Measurements from ENCODE around the gene HMOX1.

Gene HMOX1, protein sequence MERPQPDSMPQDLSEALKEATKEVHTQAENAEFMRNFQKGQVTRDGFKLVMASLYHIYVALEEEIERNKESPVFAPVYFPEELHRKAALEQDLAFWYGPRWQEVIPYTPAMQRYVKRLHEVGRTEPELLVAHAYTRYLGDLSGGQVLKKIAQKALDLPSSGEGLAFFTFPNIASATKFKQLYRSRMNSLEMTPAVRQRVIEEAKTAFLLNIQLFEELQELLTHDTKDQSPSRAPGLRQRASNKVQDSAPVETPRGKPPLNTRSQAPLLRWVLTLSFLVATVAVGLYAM

GRCh38 chr22:35380537-35381423 lies at the start of gene HMOX1:
Gene HMOX1, plus strand, starts transcription at chr22:35381096. Its CDS starts 78 bp downstream, at chr22:35381174.
- Histone ChIP-seq H3K4me3 (ENCODE audit: low read depth in 1 of 2, low read length in 2 of 2) (peak within 1 kb of the TSS; percentile 75 to 77), H3K4me1 (ENCODE audit: control insufficient read depth in 1 of 2, insufficient read depth in 2 of 2, low read length in 2 of 2) (peaks cover 56 to 70% of the 10 kb centered on the region in 2 donors), H3K36me3 (ENCODE audit: control insufficient read depth in 1 of 2, insufficient read depth in 2 of 2, low read length in 2 of 2) (no peaks in the 10 kb centered on the region), H3K27me3 (ENCODE audit: control insufficient read depth in 1 of 2, insufficient read depth in 2 of 2, low read length in 2 of 2) (no peaks in the 10 kb centered on the region), H3K9me3 (ENCODE audit: control insufficient read depth in 1 of 2, low read length in 2 of 2) (no peaks in the 10 kb centered on the region), H3K9ac (ENCODE audit: low read depth in 1 of 2, low read length in 2 of 2) (peak within 1 kb of the TSS; percentile 77 to 80), H3K27ac (ENCODE audit: low read depth, low read length) (peak within 1 kb of the TSS; percentile 59)

- Histone ChIP-seq H3K4me3 (ENCODE audit: low read depth in 1 of 2, low read length in 2 of 2) (no peak overlapping the region), H3K9me3 (ENCODE audit: control insufficient read depth in 1 of 2, low read length in 2 of 2) (no peaks in the 10 kb centered on the region), H3K27ac (ENCODE audit: low read depth, low read length) (no peak overlapping the region), H3K4me1 (ENCODE audit: control insufficient read depth in 1 of 2, insufficient read depth in 2 of 2, low read length in 2 of 2) (peaks cover 6 to 7% of the 10 kb centered on the region in 2 donors), H3K9ac (ENCODE audit: low read depth in 1 of 2, low read length in 2 of 2) (no peak overlapping the region), H3K27me3 (ENCODE audit: control insufficient read depth in 1 of 2, insufficient read depth in 2 of 2, low read length in 2 of 2) (no peaks in the 10 kb centered on the region), H3K36me3 (ENCODE audit: control insufficient read depth in 1 of 2, insufficient read depth in 2 of 2, low read length in 2 of 2) (peaks cover 44 to 75% of the 10 kb centered on the region in 2 donors)
These were observed 48.6 kb upstream of the HMOX1 start for GRCh38 chr22:35332278-35332677.

DNA sequence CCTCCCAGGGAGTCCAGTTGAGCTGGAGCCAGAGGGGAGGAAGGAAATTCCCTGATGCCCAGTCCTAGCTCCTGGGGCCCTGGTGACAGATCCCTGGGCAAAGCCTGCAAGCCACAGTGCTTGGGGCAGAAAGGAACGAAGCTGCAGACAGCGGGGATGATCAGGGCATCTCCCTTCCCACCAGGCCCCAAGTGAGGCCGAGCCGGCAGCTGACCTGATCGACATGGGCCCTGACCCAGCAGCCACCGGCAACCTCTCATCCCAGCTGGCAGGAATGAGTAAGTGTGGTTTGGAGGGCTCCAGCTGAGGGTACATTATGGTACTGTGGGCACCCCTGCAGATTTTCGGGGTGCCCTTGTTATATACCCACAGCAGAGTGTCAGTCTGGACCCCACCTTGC lies 47.7 kb upstream of the HMOX1 start:
- no peaks in the 10 kb centered on the region for H3K9me3 ChIP-seq (ENCODE audit: control insufficient read depth in 1 of 2, low read length in 2 of 2)
- H3K4me3 ChIP-seq (ENCODE audit: low read depth in 1 of 2, low read length in 2 of 2): no peak overlapping the region
- H3K27me3 ChIP-seq (ENCODE audit: control insufficient read depth in 1 of 2, insufficient read depth in 2 of 2, low read length in 2 of 2): no peaks in the 10 kb centered on the region
- H3K27ac ChIP-seq (ENCODE audit: low read depth, low read length): no peak overlapping the region
- H3K4me1 ChIP-seq (ENCODE audit: control insufficient read depth in 1 of 2, insufficient read depth in 2 of 2, low read length in 2 of 2): peaks cover 6 to 7% of the 10 kb centered on the region in 2 donors
- no peak overlapping the region for H3K9ac ChIP-seq (ENCODE audit: low read depth in 1 of 2, low read length in 2 of 2)
- peaks cover 43 to 75% of the 10 kb centered on the region in 2 donors for H3K36me3 ChIP-seq (ENCODE audit: control insufficient read depth in 1 of 2, insufficient read depth in 2 of 2, low read length in 2 of 2)

DNA sequence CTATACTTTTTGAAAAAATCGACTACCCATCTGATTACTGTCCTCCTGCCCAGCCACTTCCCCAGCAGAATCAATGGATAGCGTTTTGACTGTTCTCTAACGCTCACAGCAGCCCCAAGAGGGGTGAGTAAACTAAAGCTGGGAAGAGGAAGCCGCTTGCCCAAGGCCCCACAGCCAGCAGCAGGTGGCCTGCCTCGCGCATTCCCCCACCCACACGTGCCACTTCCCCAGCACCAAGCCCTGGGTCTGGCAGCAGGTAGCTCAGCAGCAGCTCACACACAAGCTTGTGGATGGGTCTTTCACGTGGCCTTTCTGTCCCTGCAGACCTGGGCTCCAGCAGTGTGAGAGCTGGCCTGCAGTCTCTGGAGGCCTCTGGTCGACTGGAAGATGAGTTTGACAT lies 46.9 kb upstream of the HMOX1 start:
- Histone ChIP-seq H3K36me3 (ENCODE audit: control insufficient read depth in 1 of 2, insufficient read depth in 2 of 2, low read length in 2 of 2) (peaks cover 44 to 76% of the 10 kb centered on the region in 2 donors), H3K27me3 (ENCODE audit: control insufficient read depth in 1 of 2, insufficient read depth in 2 of 2, low read length in 2 of 2) (no peaks in the 10 kb centered on the region), H3K9ac (ENCODE audit: low read depth in 1 of 2, low read length in 2 of 2) (no peak overlapping the region), H3K4me3 (ENCODE audit: low read depth in 1 of 2, low read length in 2 of 2) (no peak overlapping the region), H3K27ac (ENCODE audit: low read depth, low read length) (no peak overlapping the region), H3K4me1 (ENCODE audit: control insufficient read depth in 1 of 2, insufficient read depth in 2 of 2, low read length in 2 of 2) (peaks cover 6 to 7% of the 10 kb centered on the region in 2 donors), H3K9me3 (ENCODE audit: control insufficient read depth in 1 of 2, low read length in 2 of 2) (no peaks in the 10 kb centered on the region)

- peaks cover 1 to 3% of the 10 kb centered on the region in 2 donors for H3K4me1 ChIP-seq (ENCODE audit: control insufficient read depth in 1 of 2, insufficient read depth in 2 of 2, low read length in 2 of 2)
- H3K9ac ChIP-seq (ENCODE audit: low read depth in 1 of 2, low read length in 2 of 2): no peak overlapping the region
- H3K36me3 ChIP-seq (ENCODE audit: control insufficient read depth in 1 of 2, insufficient read depth in 2 of 2, low read length in 2 of 2): peaks cover 40 to 79% of the 10 kb centered on the region in 2 donors
- no peak overlapping the region for H3K4me3 ChIP-seq (ENCODE audit: low read depth in 1 of 2, low read length in 2 of 2)
- H3K27ac ChIP-seq (ENCODE audit: low read depth, low read length): no peak overlapping the region
- H3K27me3 ChIP-seq (ENCODE audit: control insufficient read depth in 1 of 2, insufficient read depth in 2 of 2, low read length in 2 of 2): no peaks in the 10 kb centered on the region
- no peaks in the 10 kb centered on the region for H3K9me3 ChIP-seq (ENCODE audit: control insufficient read depth in 1 of 2, low read length in 2 of 2)
These were observed 45.4 kb upstream of the HMOX1 start for GRCh38 chr22:35335468-35335867.

DNA sequence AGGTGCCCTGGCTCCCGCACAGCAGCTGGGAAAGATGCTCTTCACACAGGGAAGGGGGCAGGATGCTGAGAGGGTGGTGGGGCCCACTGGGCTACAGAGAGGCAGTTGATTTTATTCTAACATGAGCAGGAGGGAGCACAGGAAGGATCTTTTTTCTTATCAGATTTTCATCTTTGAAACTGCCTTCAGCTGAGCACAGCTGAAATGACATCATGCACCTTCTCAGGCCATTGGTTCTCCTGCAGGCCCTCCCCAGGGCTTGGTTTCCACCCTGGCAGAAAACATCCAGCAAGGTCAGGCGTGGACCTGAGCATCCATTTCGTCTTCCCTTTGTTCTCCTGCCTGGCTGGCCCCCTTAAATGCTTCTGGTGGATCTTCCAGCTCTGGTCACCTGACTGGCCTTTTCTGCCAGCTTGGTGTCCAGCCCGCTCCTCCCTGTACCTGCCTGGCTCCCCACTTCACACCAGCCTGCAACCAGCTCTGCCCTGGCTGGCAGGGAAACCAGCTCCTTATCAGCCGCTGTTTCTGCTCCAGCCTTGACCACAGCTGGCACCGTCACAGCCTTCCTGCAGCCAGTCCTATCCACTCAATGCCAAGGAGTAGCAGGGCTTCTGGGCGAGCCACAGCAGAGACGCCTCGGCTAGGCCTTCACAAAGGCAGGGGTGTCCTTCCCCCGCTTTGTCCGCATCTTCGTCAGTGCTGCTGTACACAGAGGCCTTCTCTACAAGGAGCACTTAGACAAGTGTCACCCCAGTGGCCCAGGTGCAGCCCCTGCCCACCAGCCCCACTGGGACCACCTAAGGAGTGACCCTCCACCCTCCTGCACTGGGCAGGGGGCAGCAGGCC lies 44.7 kb upstream of the HMOX1 start:
- Histone ChIP-seq H3K27me3 (ENCODE audit: control insufficient read depth in 1 of 2, insufficient read depth in 2 of 2, low read length in 2 of 2) (no peaks in the 10 kb centered on the region), H3K36me3 (ENCODE audit: control insufficient read depth in 1 of 2, insufficient read depth in 2 of 2, low read length in 2 of 2) (peaks cover 45 to 83% of the 10 kb centered on the region in 2 donors), H3K4me3 (ENCODE audit: low read depth in 1 of 2, low read length in 2 of 2) (no peak overlapping the region), H3K9me3 (ENCODE audit: control insufficient read depth in 1 of 2, low read length in 2 of 2) (no peaks in the 10 kb centered on the region), H3K4me1 (ENCODE audit: control insufficient read depth in 1 of 2, insufficient read depth in 2 of 2, low read length in 2 of 2) (no peaks in the 10 kb centered on the region), H3K27ac (ENCODE audit: low read depth, low read length) (no peak overlapping the region), H3K9ac (ENCODE audit: low read depth in 1 of 2, low read length in 2 of 2) (no peak overlapping the region)

DNA sequence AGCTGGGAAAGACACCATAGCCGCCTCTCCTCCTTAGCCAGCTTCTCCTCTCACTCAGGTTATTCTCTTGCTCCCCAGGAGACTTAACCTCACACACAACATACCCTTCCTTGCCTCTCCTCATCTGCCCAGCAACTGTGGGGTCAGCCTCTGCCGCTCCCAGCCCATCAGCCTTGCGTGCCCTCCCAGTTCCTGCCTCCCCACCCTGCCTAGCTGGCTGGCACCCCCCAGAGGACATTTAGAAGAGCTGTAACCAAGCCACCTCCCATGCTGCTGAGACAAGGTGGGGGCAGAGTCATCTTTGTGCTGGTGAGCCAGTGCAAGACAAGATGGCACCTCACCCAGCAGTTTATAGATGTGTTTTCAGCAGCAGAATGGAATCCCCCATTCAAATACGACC lies 43.0 kb upstream of the HMOX1 start:
- H3K36me3 ChIP-seq (ENCODE audit: control insufficient read depth in 1 of 2, insufficient read depth in 2 of 2, low read length in 2 of 2): peaks cover 42 to 85% of the 10 kb centered on the region in 2 donors
- no peaks in the 10 kb centered on the region for H3K9me3 ChIP-seq (ENCODE audit: control insufficient read depth in 1 of 2, low read length in 2 of 2)
- H3K27me3 ChIP-seq (ENCODE audit: control insufficient read depth in 1 of 2, insufficient read depth in 2 of 2, low read length in 2 of 2): no peaks in the 10 kb centered on the region
- no peak overlapping the region for H3K27ac ChIP-seq (ENCODE audit: low read depth, low read length)
- no peak overlapping the region for H3K4me3 ChIP-seq (ENCODE audit: low read depth in 1 of 2, low read length in 2 of 2)
- no peak overlapping the region for H3K9ac ChIP-seq (ENCODE audit: low read depth in 1 of 2, low read length in 2 of 2)
- H3K4me1 ChIP-seq (ENCODE audit: control insufficient read depth in 1 of 2, insufficient read depth in 2 of 2, low read length in 2 of 2): no peaks in the 10 kb centered on the region

GRCh38 chr22:35341090-35341874 lies 39.6 kb upstream of the HMOX1 start:
- no peak overlapping the region for H3K4me3 ChIP-seq (ENCODE audit: low read depth in 1 of 2, low read length in 2 of 2)
- peaks cover 35 to 81% of the 10 kb centered on the region in 2 donors for H3K36me3 ChIP-seq (ENCODE audit: control insufficient read depth in 1 of 2, insufficient read depth in 2 of 2, low read length in 2 of 2)
- no peaks in the 10 kb centered on the region for H3K27me3 ChIP-seq (ENCODE audit: control insufficient read depth in 1 of 2, insufficient read depth in 2 of 2, low read length in 2 of 2)
- no peak overlapping the region for H3K9ac ChIP-seq (ENCODE audit: low read depth in 1 of 2, low read length in 2 of 2)
- peaks cover 0 to 7% of the 10 kb centered on the region in 2 donors for H3K4me1 ChIP-seq (ENCODE audit: control insufficient read depth in 1 of 2, insufficient read depth in 2 of 2, low read length in 2 of 2)
- H3K9me3 ChIP-seq (ENCODE audit: control insufficient read depth in 1 of 2, low read length in 2 of 2): no peaks in the 10 kb centered on the region
- no peak overlapping the region for H3K27ac ChIP-seq (ENCODE audit: low read depth, low read length)

GRCh38 chr22:35342390-35342789 lies 38.5 kb upstream of the HMOX1 start:
- no peaks in the 10 kb centered on the region for H3K9me3 ChIP-seq (ENCODE audit: control insufficient read depth in 1 of 2, low read length in 2 of 2)
- H3K27me3 ChIP-seq (ENCODE audit: control insufficient read depth in 1 of 2, insufficient read depth in 2 of 2, low read length in 2 of 2): no peaks in the 10 kb centered on the region
- no peak overlapping the region for H3K4me3 ChIP-seq (ENCODE audit: low read depth in 1 of 2, low read length in 2 of 2)
- peaks cover 34 to 75% of the 10 kb centered on the region in 2 donors for H3K36me3 ChIP-seq (ENCODE audit: control insufficient read depth in 1 of 2, insufficient read depth in 2 of 2, low read length in 2 of 2)
- no peak overlapping the region for H3K27ac ChIP-seq (ENCODE audit: low read depth, low read length)
- peaks cover 0 to 7% of the 10 kb centered on the region in 2 donors for H3K4me1 ChIP-seq (ENCODE audit: control insufficient read depth in 1 of 2, insufficient read depth in 2 of 2, low read length in 2 of 2)
- H3K9ac ChIP-seq (ENCODE audit: low read depth in 1 of 2, low read length in 2 of 2): no peak overlapping the region

Data from duodenal mucosa (tissue), 2 donors.